GM12864 (cell line): ENCODE measurements around the gene MTUS2.

Source experiments
- DNase-seq: peaks from one replicate; pipeline ENCODE4 v3.0.0-alpha.2; 2011; ENCODE audit warnings: low read depth
- H3K4me3 ChIP-seq: 2 replicates; pipeline ENCODE4 v1.5.1; 2011; ENCODE audit warnings: mild to moderate bottlenecking, low read depth, low read length, control low read depth
- CTCF ChIP-seq: IDR thresholded peaks from 2 replicates; pipeline ENCODE4 v1.5.1; 2011; ENCODE audit warnings: low read depth, mild to moderate bottlenecking, moderate library complexity, low read length, control low read depth, inconsistent platforms; ENCODE audit errors: missing control alignments

Gene MTUS2

GRCh38 chr13:29474991-29475390 is 654.9 kb downstream of the MTUS2 start:
- no peak for DNase-seq
- no peak for TF ChIP-seq CTCF
- H3K4me3 ChIP-seq, result no peak overlapping the region

- no peak overlapping the region for H3K4me3 ChIP-seq
- TF ChIP-seq CTCF, result no peak
- no peak for DNase-seq
These were observed 655.9 kb downstream of the MTUS2 start for GRCh38 chr13:29476046-29476445.

GRCh38 chr13:29479716-29480492 is 659.8 kb downstream of the MTUS2 start:
- no peak for TF ChIP-seq CTCF
- DNase-seq, result no peak
- no peak overlapping the region for H3K4me3 ChIP-seq

GRCh38 chr13:29480893-29481525 is 660.9 kb downstream of the MTUS2 start:
- TF ChIP-seq CTCF, result no peak

GRCh38 chr13:29481603-29482002 is 661.5 kb downstream of the MTUS2 start:
- DNase-seq, result no peak
- no peak for TF ChIP-seq CTCF
- H3K4me3 ChIP-seq, result no peak overlapping the region

More at GRCh38 chr13:29480893-29481525, 660.9 kb downstream of the MTUS2 start:
- no peak for DNase-seq
- H3K4me3 ChIP-seq, result no peak overlapping the region

- no peak for TF ChIP-seq CTCF
- no peak for DNase-seq
- H3K4me3 ChIP-seq, result no peak overlapping the region
These were observed 662.4 kb downstream of the MTUS2 start for GRCh38 chr13:29482504-29482903.
